Loucy (cell line): ENCODE data around the gene TMEM95.

ENCODE experiments used
- EZH2phosphoT487 ChIP-seq: fragments of 200-600 bp; IDR thresholded peaks from 2 replicates; pipeline ENCODE4 v1.6.1; 2018; ENCODE audit warnings: antibody characterized with exemption, mild to moderate bottlenecking, moderate library complexity, borderline replicate concordance
- TF ChIP-seq, protein P1 (sequence below): fragments of 200-600 bp; sonication (generic); conservative IDR thresholded peaks from 2 replicates; pipeline ENCODE4 v1.5.1; 2014; ENCODE audit warnings: mild to moderate bottlenecking, antibody characterized with exemption, low read length

DNA sequence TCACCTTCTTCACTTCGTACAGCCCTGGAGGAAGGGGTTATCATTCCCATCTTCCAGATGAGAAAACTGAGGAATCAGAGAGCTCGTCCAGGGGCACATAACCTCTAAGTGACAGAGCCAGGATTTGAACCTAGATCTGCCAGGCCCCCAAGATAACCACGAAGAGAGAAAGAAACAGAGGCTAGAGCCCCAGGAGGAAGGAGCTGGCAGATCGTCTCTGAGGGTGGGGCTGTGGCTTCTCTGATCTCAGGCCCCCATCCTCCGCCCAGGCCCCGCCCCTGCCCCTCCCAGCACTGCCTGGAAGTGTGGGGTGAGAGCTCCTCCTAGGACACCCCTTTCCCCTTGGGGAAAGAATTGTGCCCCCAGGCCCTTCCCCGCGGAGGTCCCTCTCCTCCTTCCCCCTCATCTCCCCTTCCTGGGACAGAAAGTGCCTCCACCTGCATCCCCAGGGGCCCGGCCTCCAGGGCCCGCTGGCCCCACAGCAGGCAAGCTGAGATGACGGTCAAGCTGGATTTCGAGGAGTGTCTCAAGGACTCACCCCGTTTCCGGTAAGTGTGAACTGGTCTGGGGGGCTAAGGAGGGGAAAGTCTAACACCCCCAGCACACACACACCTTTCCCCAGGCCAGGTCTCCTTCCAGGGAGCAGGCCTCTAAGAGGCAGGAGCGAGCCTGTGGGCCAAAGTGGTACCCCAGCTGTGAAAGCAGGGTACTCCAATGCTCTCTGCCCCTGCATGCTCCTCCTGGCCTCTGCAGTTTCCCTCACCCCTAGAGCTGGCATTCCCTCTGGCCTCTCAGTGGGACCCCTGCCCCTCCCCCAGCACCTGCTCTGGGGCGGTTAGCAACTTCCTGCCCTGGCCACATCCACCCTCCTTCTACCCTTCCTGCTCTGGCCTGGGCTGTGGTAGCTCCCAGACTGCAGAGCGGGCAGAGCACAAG lies 18.4 kb upstream of the TMEM95 start, which contains the start of gene ACAP1:
- TF ChIP-seq, protein P1, sequence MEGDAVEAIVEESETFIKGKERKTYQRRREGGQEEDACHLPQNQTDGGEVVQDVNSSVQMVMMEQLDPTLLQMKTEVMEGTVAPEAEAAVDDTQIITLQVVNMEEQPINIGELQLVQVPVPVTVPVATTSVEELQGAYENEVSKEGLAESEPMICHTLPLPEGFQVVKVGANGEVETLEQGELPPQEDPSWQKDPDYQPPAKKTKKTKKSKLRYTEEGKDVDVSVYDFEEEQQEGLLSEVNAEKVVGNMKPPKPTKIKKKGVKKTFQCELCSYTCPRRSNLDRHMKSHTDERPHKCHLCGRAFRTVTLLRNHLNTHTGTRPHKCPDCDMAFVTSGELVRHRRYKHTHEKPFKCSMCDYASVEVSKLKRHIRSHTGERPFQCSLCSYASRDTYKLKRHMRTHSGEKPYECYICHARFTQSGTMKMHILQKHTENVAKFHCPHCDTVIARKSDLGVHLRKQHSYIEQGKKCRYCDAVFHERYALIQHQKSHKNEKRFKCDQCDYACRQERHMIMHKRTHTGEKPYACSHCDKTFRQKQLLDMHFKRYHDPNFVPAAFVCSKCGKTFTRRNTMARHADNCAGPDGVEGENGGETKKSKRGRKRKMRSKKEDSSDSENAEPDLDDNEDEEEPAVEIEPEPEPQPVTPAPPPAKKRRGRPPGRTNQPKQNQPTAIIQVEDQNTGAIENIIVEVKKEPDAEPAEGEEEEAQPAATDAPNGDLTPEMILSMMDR, result no peak
- no peak for TF ChIP-seq EZH2phosphoT487
